GM23338 (cell line): ENCODE results near the gene EID2B.

Source experiments
- CREB1 ChIP-seq: fragments of 250-450 bp; sonication (Bioruptor Pico); IDR thresholded peaks from 2 replicates; pipeline ENCODE4 v1.5.0; 2020; ENCODE audit warnings: low read depth, mild to moderate bottlenecking, moderate library complexity
- CTCF ChIP-seq, 2 experiments: fragments of 200-600 bp in 1 of 2; sonication (generic) in 1 of 2; conservative IDR thresholded peaks; 2 replicates each; pipeline versions ENCODE4 v1.5.1 to v1.6.1; 2016 to 2017; ENCODE audit warnings: antibody characterized with exemption in 2 of 2, low read depth in 2 of 2, mild to moderate bottlenecking in 2 of 2, moderate library complexity in 1 of 2
- EZH2 ChIP-seq: fragments of 200-600 bp; sonication (generic); IDR thresholded peaks from one replicate; pipeline ENCODE4 v1.8.0; 2017; ENCODE audit warnings: antibody characterized with exemption, mild to moderate bottlenecking, low read depth; ENCODE audit not compliant: unreplicated experiment
- EZH2phosphoT487 ChIP-seq: fragments of 200-600 bp; sonication (generic); IDR thresholded peaks from one replicate; pipeline ENCODE4 v1.8.1; 2018; ENCODE audit warnings: antibody characterized with exemption; ENCODE audit not compliant: unreplicated experiment
- JUNB ChIP-seq: IDR thresholded peaks from one replicate; pipeline ENCODE4 v1.6.1; 2016; ENCODE audit warnings: antibody characterized with exemption; ENCODE audit not compliant: unreplicated experiment
- NANOG ChIP-seq: IDR thresholded peaks from 2 replicates; pipeline ENCODE4 v1.6.1; 2016; ENCODE audit warnings: antibody characterized with exemption, borderline replicate concordance
- POLR2AphosphoS5 ChIP-seq: IDR thresholded peaks from 2 replicates; pipeline ENCODE4 v1.6.1; 2016; ENCODE audit warnings: antibody characterized with exemption, low read depth
- STAT1 ChIP-seq: IDR thresholded peaks from one replicate; pipeline ENCODE4 v1.6.1; 2016; ENCODE audit warnings: antibody characterized with exemption; ENCODE audit not compliant: unreplicated experiment
- TF ChIP-seq, protein P1 (sequence below): IDR thresholded peaks from one replicate; pipeline ENCODE4 v1.6.1; 2018; ENCODE audit warnings: antibody characterized with exemption; ENCODE audit not compliant: unreplicated experiment

DNA sequence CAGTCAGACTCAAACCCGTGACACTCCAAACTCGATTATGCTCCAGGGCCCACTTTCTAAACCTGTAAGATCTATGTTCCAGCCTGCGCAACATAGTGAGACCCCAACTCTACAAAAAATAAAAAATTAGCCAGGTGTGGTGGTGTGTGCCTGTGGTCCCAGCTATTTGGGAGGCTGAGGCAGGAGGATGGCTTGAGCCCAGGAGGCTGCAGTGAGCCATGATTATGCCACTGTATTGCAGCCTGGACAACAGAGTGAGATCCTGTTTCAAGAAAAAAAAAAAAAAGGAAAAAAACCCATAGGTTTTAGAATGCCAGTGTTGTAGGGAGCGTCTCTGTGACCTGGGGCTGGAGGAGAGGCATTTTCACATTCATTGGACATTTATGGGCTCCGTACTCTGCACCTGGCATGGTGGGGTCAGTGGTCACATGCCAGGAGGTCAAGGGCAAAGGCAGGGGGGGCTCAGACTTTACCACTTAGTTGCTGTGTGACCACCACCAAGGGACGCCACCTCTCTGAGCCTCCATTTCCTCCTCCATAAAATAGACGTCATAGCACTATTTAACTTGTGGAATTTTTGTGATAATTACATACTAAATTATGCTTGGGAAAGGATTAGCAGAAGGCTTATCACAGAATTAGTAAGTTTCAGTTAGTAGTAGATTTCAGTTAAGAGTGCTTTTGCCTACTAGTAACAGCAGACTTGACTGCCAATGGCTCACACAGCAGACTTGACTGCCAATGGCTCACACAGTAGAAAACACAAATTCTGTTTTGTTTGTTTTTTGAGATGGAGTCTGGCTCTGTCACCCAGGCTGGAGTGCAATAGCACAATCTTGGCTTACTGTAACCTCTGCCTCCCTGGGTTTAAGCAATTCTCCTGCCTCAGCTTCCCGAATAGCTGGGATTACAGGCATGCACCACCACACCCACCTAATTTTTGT is 11.8 kb downstream of the EID2B start:
- TF ChIP-seq CTCF (conservative IDR thresholded peaks at IDR 0.05; ENCODE audit: low read depth in 2 of 2) (no peak), CREB1 (CRISPR knock-in tag) (no peak), POLR2AphosphoS5 (no peak), EZH2 (no peak), EZH2phosphoT487 (no peak), JUNB (no peak), STAT1 (no peak), NANOG (no peak)
- TF ChIP-seq, protein P1, sequence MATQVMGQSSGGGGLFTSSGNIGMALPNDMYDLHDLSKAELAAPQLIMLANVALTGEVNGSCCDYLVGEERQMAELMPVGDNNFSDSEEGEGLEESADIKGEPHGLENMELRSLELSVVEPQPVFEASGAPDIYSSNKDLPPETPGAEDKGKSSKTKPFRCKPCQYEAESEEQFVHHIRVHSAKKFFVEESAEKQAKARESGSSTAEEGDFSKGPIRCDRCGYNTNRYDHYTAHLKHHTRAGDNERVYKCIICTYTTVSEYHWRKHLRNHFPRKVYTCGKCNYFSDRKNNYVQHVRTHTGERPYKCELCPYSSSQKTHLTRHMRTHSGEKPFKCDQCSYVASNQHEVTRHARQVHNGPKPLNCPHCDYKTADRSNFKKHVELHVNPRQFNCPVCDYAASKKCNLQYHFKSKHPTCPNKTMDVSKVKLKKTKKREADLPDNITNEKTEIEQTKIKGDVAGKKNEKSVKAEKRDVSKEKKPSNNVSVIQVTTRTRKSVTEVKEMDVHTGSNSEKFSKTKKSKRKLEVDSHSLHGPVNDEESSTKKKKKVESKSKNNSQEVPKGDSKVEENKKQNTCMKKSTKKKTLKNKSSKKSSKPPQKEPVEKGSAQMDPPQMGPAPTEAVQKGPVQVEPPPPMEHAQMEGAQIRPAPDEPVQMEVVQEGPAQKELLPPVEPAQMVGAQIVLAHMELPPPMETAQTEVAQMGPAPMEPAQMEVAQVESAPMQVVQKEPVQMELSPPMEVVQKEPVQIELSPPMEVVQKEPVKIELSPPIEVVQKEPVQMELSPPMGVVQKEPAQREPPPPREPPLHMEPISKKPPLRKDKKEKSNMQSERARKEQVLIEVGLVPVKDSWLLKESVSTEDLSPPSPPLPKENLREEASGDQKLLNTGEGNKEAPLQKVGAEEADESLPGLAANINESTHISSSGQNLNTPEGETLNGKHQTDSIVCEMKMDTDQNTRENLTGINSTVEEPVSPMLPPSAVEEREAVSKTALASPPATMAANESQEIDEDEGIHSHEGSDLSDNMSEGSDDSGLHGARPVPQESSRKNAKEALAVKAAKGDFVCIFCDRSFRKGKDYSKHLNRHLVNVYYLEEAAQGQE, result no peak
